SKM-1 treated with dmso at 0.1 percent for 144 hours (cell line): ENCODE measurements around the gene MAPK8IP2.
A peak's percentile ranks its signal among the peaks of the same experiment; 100 is the strongest.

ENCODE experiments used
- DNase-seq: peaks from one replicate; lab custom pipeline; 2025; ENCODE audit not compliant: unreplicated experiment; lab: John Stamatoyannopoulos, UW

Gene MAPK8IP2

GRCh38 chr22:50600538-50600937 lies at the start of gene MAPK8IP2:
Gene MAPK8IP2, plus strand, starts transcription at chr22:50600793. Its CDS starts 26 bp downstream, at chr22:50600819.
- DNase-seq: no peak

- no peak for DNase-seq
Observed at GRCh38 chr22:50551160-50551752, 49.3 kb upstream of the MAPK8IP2 start.

- no peak for DNase-seq
Observed at GRCh38 chr22:50553310-50553709, 47.3 kb upstream of the MAPK8IP2 start.

GRCh38 chr22:50556703-50557102 lies 43.9 kb upstream of the MAPK8IP2 start:
- DNase-seq: no peak

GRCh38 chr22:50560034-50560433 lies 40.6 kb upstream of the MAPK8IP2 start:
- no peak for DNase-seq

GRCh38 chr22:50561401-50562358 lies 38.9 kb upstream of the MAPK8IP2 start:
- DNase-seq: no peak

- peak; percentile 96 for DNase-seq
Observed at GRCh38 chr22:50562523-50563412, 37.8 kb upstream of the MAPK8IP2 start, which contains the start of gene SYCE3. Gene SYCE3, minus strand, starts transcription at chr22:50562919. Its CDS starts 6,514 bp downstream, at chr22:50556405.

GRCh38 chr22:50563413-50564160 lies 37.0 kb upstream of the MAPK8IP2 start:
- no peak for DNase-seq

GRCh38 chr22:50564289-50564688 lies 36.3 kb upstream of the MAPK8IP2 start:
- no peak for DNase-seq

- no peak for DNase-seq
Observed at GRCh38 chr22:50567721-50568252, 32.8 kb upstream of the MAPK8IP2 start.

- no peak for DNase-seq
Observed at GRCh38 chr22:50568626-50569025, 32.0 kb upstream of the MAPK8IP2 start.

- no peak for DNase-seq
Observed at GRCh38 chr22:50569041-50569459, 31.5 kb upstream of the MAPK8IP2 start.

- no peak for DNase-seq
Observed at GRCh38 chr22:50569896-50570535, 30.6 kb upstream of the MAPK8IP2 start.

- no peak for DNase-seq
Observed at GRCh38 chr22:50570861-50571260, 29.7 kb upstream of the MAPK8IP2 start.

GRCh38 chr22:50571264-50572175 lies 29.1 kb upstream of the MAPK8IP2 start:
- no peak for DNase-seq

- DNase-seq: no peak
Observed at GRCh38 chr22:50572965-50573364, 27.6 kb upstream of the MAPK8IP2 start.

GRCh38 chr22:50573491-50574382 lies 26.9 kb upstream of the MAPK8IP2 start:
- no peak for DNase-seq

GRCh38 chr22:50574383-50574755 lies 26.2 kb upstream of the MAPK8IP2 start:
- DNase-seq: no peak
